Tibial nerve (tissue), 4 donors: ENCODE results near the gene PRM1. TPM values are rescaled to one million over a fixed set of nuclear protein-coding genes. Genes with fewer than 3 reads are reported as not detected.

Source experiments
- DNase-seq, 2 donors: peaks; one replicate each; pipeline ENCODE4 v3.0.0-alpha.2; 2019; ENCODE audit warnings: low spot score in 2 of 2
- H3K27ac ChIP-seq, 4 donors: fragments of 200-600 bp; sonication (generic) in 3 of 4; one replicate each; pipeline ENCODE4 v1.5.1; 2017 to 2019; ENCODE audit warnings: mild to moderate bottlenecking in 1 of 4
- H3K27me3 ChIP-seq, 2 donors: fragments of 200-600 bp; sonication (generic) in 1 of 2; one replicate each; pipeline versions ENCODE4 v1.5.1 to v1.6.0; 2017 to 2019
- H3K36me3 ChIP-seq, 3 donors: fragments of 200-600 bp; sonication (generic); one replicate each; pipeline ENCODE4 v1.5.1; 2018 to 2019
- H3K4me1 ChIP-seq, 4 donors: fragments of 200-600 bp; sonication (generic) in 3 of 4; one replicate each; pipeline ENCODE4 v1.5.1; 2017 to 2019
- H3K4me3 ChIP-seq, 4 donors: fragments of 200-600 bp; sonication (generic) in 3 of 4; one replicate each; pipeline ENCODE4 v1.5.1; 2017 to 2019; ENCODE audit warnings: mild to moderate bottlenecking in 1 of 4, moderate library complexity in 1 of 4
- H3K9me3 ChIP-seq, 4 donors: fragments of 200-600 bp; sonication (generic) in 3 of 4; one replicate each; pipeline ENCODE4 v1.5.1; 2017 to 2019
- CTCF ChIP-seq, 5 experiments: fragments of 200-600 bp in 3 of 5; fragments of 450-650 bp in 2 of 5; sonication (generic) in 3 of 5; IDR thresholded peaks; one replicate each; pipeline ENCODE4 v1.5.1; 2016 to 2019; ENCODE audit warnings: antibody characterized with exemption in 5 of 5, mild to moderate bottlenecking in 3 of 5, moderate library complexity in 2 of 5
- EP300 ChIP-seq, 2 donors: sonication (generic); formaldehyde crosslinking; IDR thresholded peaks; one replicate each; pipeline ENCODE4 v1.6.1; 2017; ENCODE audit warnings: antibody characterized with exemption in 2 of 2, mild to moderate bottlenecking in 1 of 2
- POLR2A ChIP-seq, 2 donors: fragments of 450-650 bp; IDR thresholded peaks; one replicate each; pipeline ENCODE4 v1.6.1; 2017; ENCODE audit warnings: antibody characterized with exemption in 2 of 2, mild to moderate bottlenecking in 2 of 2, moderate library complexity in 2 of 2
- WGBS, 2 donors: methylation state at CpG; one replicate each; pipeline ENCODE4 v1.1.5; 2018; 5-methylcytosine and 5-hydroxymethylcytosine counted together
- small RNA-seq: library from RNA; depleted of rRNA; stranded (forward); fragments of <200 nt; gene quantifications from one replicate; pipeline ENCODE3, GENCODE V24; 2016
- total RNA-seq, 4 donors: library from RNA; depleted of rRNA; stranded (reverse); fragments of >200 nt; gene quantifications; one replicate each; pipeline ENCODE4 v1.1.0, GENCODE V29; 2016

PRM1 gene
- total RNA-seq, 4 donors from 2014 or later: not detected

- peaks cover 0 to 9% (median 3%) of the 10 kb centered on the region in 4 donors for H3K4me1 ChIP-seq
- peak overlapping the region in 1 of 4 donors; percentile 78 for H3K27ac ChIP-seq
- no peak overlapping the region for H3K4me3 ChIP-seq
- no peak for DNase-seq
- no peaks in the 10 kb centered on the region for H3K9me3 ChIP-seq
- WGBS, 2 donors: 47 to 61% methylated on average over 20 to 34 of the region's 35 CpGs
- TF ChIP-seq EP300 (IDR thresholded peaks at IDR 0.05) (peak in 1 of 2 donors; percentile 19), POLR2A (IDR thresholded peaks at IDR 0.05) (peak in 1 of 2 donors; percentile 7), CTCF (IDR thresholded peaks at IDR 0.05) (no peak)
- no peaks in the 10 kb centered on the region for H3K36me3 ChIP-seq
- H3K27me3 ChIP-seq: peaks cover 0 to 3% of the 10 kb centered on the region in 2 donors
Measured at GRCh38 chr16:11232852-11233726, 48.0 kb downstream of the PRM1 start.

GRCh38 chr16:11232302-11232851, 48.8 kb downstream of the PRM1 start:
- TF ChIP-seq EP300 (IDR thresholded peaks at IDR 0.05) (no peak), POLR2A (IDR thresholded peaks at IDR 0.05) (no peak), CTCF (IDR thresholded peaks at IDR 0.05) (no peak)
- Histone ChIP-seq H3K27me3 (peaks cover 0 to 3% of the 10 kb centered on the region in 2 donors), H3K36me3 (no peaks in the 10 kb centered on the region), H3K4me1 (peaks cover 0 to 9% (median 3%) of the 10 kb centered on the region in 4 donors), H3K4me3 (no peak overlapping the region), H3K27ac (peak overlapping the region in 1 of 4 donors; percentile 78), H3K9me3 (no peaks in the 10 kb centered on the region)
- no peak for DNase-seq
- 88 to 100% methylated on average over 2 of the region's 3 CpGs for WGBS, 2 donors

GRCh38 chr16:11231367-11231970, 49.7 kb downstream of the PRM1 start:
- DNase-seq: no peak
- Histone ChIP-seq H3K27me3 (peaks cover 0 to 3% of the 10 kb centered on the region in 2 donors), H3K27ac (no peak overlapping the region), H3K9me3 (no peaks in the 10 kb centered on the region), H3K36me3 (no peaks in the 10 kb centered on the region), H3K4me3 (no peak overlapping the region), H3K4me1 (peaks cover 0 to 9% (median 3%) of the 10 kb centered on the region in 4 donors)
- WGBS, 2 donors: 64 to 66% methylated on average over 10 of the region's 10 CpGs
- no peak for TF ChIP-seq POLR2A (IDR thresholded peaks at IDR 0.05)
- no peak for TF ChIP-seq CTCF (IDR thresholded peaks at IDR 0.05)
- no peak for TF ChIP-seq EP300 (IDR thresholded peaks at IDR 0.05)

Small RNAs within 50 kb of the gene (small RNA-seq; reads per million reads assigned to genes)
- gene MIR548H2: not detected
- gene RF00019: not detected
- not detected for gene RF00554

Other genes starting within 250 kb of the PRM1 start
- 10 to 100 TPM in 2 of 4 donors, 1 to 10 TPM in 2; 7.4 to 29.6 (median 14.7) TPM for gene SOCS1, start 25.1 kb downstream of the PRM1 start, total RNA-seq
- not detected for gene TNP2, start 12.0 kb downstream of the PRM1 start, total RNA-seq
- not detected for gene PRM3, start 7.7 kb downstream of the PRM1 start, total RNA-seq
- not detected for gene PRM2, start 4.8 kb downstream of the PRM1 start, total RNA-seq
- gene RMI2, start 64.1 kb upstream of the PRM1 start, total RNA-seq: 1 to 10 TPM in 3 of 4 donors, not detected in 1; 1.3 to 4.0 (median 2.0) TPM